Activated CD8-positive, alpha-beta memory T cell treated with anti-CD3 and anti-CD28 coated beads for 36 hours (primary cell): ENCODE measurements around the gene CCR5AS.
"Not testable (repeated sequence)": the region's sequence is repeated elsewhere in the genome, so short reads cannot be mapped to it uniquely, and the experiment has no call there.

ENCODE experiments used
- CTCF ChIA-PET: fragments of 350-600 bp; sonication (Branson Sonifier 250); formaldehyde crosslinking; loops from one replicate; lab custom pipeline; 2021; ENCODE audit warnings: antibody characterized with exemption; lab: Charles Lee
- POLR2A ChIA-PET: fragments of 350-600 bp; sonication (Branson Sonifier 250); formaldehyde crosslinking; loops from one replicate; lab custom pipeline; 2021; ENCODE audit warnings: antibody characterized with exemption; lab: Charles Lee

CCR5AS gene

DNA sequence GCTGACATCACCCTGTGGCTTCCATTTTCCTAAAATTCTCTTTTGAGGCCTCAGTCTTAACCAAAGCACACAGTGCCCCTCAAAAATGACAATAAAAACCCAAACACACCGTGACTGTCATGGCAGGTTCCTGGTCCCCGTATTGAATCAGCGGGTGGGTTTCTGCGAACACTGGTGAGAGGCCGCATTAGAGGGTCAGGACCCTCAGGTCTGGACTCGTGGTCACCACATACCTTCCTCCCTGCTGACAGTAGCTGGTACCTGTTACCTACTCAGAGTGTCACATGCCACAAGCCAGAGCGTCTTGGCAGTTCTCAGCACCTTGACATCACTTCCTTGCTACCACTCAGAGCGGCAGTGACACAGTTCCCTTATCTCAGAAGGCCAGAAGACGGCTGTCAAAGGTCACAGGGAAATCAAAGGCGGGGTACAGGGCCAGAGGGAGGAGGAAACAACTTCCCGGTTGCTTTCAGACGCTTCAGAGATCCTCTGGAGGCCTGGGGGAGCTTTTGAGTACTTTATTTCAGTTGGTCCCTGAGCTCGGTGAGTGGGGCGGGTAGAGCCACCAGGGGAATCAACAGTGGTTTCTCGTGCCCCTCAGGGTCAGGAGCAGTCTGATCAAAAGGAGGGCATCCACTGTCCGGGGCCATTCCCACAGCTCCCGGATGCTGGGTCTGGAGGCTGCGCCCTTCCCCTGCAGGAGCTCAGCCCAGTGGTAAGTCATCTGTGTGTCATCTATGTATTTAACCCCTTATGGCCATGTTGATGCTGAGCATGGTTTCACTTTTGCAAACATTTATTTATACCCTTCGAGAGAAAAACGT lies at the start of gene CCR5AS, which contains the start of gene CCRL2:
Gene CCR5AS (minus strand): TSS at position 279 of the 824 bp plus-strand sequence.
Gene CCRL2 (plus strand): TSS at position 472 of the 824 bp plus-strand sequence. CDS start 821 bp downstream, outside the sequence.
- ChIA-PET POLR2A (interaction anchor here (0.6 kb wide), 1 partner anchor 1431 kb away, joined by 3 read pairs; the partner anchor contains the start of gene ZDHHC3), CTCF (interaction anchor here (0.6 to 1.8 kb wide), 4 partner anchors 29 to 411 kb away, joined by 3 to 6 read pairs (median 4); no protein-coding TSS in a partner anchor)

DNA sequence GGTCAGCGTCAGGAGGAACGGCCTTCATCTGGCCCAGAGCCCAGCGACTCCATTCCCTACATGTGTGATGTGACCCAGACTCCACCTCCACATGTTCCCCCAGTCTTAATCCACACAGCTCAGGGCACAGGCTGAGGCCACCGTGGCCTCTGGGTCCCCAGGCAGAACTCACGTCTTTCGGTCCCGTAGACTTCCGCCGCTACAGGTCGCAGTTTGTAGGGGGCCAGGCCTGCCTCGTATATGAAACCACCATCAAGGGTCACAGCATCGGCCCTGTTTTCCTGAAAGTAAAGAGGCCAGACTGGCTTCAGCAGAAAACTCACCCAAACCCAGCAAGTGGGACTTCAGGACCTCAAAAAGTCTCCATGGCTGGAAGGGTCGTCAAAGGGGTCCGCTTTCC lies 49.3 kb upstream of the CCR5AS start:
- ChIA-PET POLR2A (no interaction called here), CTCF (no interaction called here)

DNA sequence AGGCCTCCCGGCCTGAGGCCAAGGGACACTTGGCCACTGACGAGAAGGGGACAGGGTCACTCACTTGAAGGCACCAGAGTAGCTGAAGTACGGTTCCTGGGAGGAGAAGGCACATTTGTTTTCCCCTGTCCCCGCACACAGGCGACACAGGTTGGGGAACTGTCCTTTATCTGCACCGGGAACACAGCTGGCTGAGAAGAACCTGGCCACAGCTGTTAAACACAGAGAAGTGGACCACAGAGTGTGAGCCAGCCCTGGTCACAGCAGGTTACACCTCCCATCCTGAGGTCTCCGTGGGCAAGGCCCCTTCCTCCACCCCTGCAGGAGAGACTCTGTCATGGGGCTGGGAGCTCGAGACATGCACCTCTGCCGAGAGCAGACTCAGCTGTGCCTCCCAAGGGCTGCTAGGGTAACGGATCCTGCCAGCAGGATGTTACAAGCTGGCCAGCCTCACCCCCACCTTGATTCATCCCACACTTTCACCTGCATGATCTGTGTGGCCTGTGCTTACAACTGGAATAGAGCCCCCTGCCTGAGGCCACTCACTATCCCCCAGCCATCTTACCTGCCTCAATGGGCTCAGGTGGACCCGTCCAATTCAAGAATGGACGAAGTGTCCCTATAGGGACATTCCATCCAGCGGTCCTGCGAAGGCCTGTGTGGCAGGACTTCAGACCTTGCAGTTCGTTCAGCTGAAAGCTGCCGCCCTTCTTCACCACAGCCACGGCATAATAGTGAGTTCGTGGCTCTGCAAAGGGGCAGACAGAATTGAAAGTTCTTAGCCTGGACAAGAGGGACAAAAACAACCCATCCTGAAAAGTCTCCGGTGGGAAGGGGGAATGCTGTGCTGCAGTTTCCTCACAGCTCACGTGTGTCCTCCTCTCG lies 48.6 kb upstream of the CCR5AS start:
- ChIA-PET POLR2A (no interaction called here), CTCF (no interaction called here)

GRCh38 chr3:46454606-46455005 lies 47.7 kb upstream of the CCR5AS start:
- POLR2A ChIA-PET = no interaction called here
- CTCF ChIA-PET = no interaction called here

GRCh38 chr3:46454209-46454595 lies 47.3 kb upstream of the CCR5AS start:
- ChIA-PET CTCF (interaction anchor here (2.2 kb wide), 1 partner anchor 35 kb away, joined by 6 read pairs; no protein-coding TSS in a partner anchor), POLR2A (no interaction called here)

GRCh38 chr3:46453526-46454208 lies 46.8 kb upstream of the CCR5AS start:
- POLR2A ChIA-PET = no interaction called here
- CTCF ChIA-PET = interaction anchor here (2.2 kb wide), 1 partner anchor 35 kb away, joined by 6 read pairs; no protein-coding TSS in a partner anchor

GRCh38 chr3:46449755-46450552 lies 43.1 kb upstream of the CCR5AS start:
- POLR2A ChIA-PET = interaction anchor here (0.6 kb wide), 1 partner anchor 52 kb away, joined by 10 read pairs; no protein-coding TSS in a partner anchor
- CTCF ChIA-PET = no interaction called here

- ChIA-PET CTCF (interaction anchor here (0.9 kb wide), 1 partner anchor 14 kb away, joined by 3 read pairs; no protein-coding TSS in a partner anchor), POLR2A (no interaction called here)
Observed at GRCh38 chr3:46448721-46449120, 41.9 kb upstream of the CCR5AS start.

GRCh38 chr3:46447228-46447985 lies 40.5 kb upstream of the CCR5AS start:
- POLR2A ChIA-PET = no interaction called here
- CTCF ChIA-PET = no interaction called here

GRCh38 chr3:46442576-46443530 lies 36.0 kb upstream of the CCR5AS start:
- ChIA-PET POLR2A (no interaction called here), CTCF (no interaction called here)

DNA sequence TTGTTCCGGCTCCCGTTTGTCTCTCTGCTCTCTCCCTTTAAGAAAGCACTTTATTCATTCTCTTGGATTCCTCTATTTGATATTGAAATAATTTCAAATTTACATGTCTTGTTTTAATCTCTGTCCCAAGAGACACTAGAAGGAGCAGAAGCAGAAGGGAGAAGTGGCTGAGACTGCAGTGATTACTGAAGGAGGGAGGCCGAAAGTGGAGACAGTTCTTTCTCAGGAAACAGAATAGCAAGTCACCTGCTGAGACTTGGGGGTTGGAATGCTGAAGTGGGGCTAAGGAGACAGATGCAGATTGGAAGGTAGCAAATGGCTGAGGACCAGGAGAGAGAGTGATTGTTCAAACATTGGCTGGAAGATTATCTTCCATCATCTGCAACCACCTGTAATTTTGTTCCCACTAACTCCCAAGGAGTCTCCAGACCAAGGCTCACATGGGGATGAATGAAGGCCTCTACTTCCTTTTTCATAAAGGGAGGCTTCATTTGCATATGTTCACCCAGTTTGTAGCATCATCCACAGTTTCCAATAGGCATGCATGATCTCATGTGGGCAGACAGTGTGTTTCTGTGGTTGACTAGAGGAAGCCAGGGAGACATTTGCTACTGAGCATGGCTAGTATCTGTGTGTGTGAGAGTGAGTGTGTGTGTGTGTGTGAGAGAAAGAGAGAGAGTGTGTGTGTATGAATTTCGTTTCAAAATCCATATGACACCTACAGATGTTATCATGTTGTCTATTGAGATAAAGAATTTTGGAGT lies 33.8 kb upstream of the CCR5AS start:
- ChIA-PET CTCF (no interaction called here), POLR2A (no interaction called here)

DNA sequence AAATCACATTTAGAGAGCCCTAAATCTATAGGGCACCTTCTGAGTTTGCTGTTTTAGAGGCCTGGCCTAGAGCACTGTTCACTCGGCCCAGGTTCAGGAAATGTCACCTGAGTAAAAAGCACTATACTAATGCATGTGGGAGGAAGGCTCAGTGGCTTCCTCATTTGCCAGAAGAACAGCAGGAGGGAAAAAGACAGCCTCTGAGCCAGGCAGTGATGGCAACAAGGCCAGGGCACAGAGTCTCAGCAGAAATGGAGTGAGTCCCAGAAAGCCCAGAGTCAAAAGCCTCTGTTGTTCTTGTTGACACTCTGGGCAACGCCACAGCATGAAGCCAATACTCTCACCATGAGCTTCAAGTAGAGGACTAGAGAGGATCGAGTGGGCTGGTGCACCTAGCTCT lies 32.0 kb upstream of the CCR5AS start:
- POLR2A ChIA-PET = no interaction called here
- CTCF ChIA-PET = interaction anchor here (0.6 kb wide), 1 partner anchor 429 kb away, joined by 3 read pairs; no protein-coding TSS in a partner anchor

DNA sequence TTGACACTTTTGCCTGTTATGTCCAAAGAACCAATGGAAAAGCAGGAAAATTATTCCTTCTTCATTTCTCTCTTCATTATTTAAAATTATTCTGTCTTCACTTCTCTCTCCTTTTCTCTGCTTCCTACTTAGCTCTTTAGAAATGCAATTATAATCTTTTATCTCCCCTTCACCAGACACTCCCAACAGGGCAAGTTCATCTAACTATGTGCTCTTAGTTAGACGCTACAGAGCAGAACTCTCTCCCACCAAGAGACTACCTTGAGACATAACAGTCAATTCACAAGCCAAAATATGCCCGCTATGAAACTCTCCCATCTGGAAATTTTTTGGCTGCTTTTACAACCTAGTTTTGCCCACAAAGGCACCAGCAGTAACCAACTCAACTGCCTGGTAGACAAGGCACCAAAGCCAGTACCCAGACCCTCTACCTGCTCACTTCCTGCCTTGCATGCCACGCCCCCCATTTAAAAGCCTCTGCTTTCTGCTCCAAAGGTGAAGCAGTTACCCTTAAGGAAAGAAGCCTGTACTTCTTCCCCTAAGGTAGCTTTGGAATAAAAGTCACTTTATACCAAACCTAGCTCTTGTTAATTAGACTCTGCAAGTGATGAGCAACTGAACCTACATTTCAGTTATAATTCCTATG lies 28.3 kb upstream of the CCR5AS start:
- CTCF ChIA-PET = no interaction called here
- POLR2A ChIA-PET = no interaction called here

GRCh38 chr3:46433841-46434240 lies 27.0 kb upstream of the CCR5AS start:
- CTCF ChIA-PET = no interaction called here
- POLR2A ChIA-PET = no interaction called here

- POLR2A ChIA-PET, CTCF ChIA-PET: not testable (repeated sequence)
Observed at GRCh38 chr3:46433118-46433517, 26.3 kb upstream of the CCR5AS start.

GRCh38 chr3:46431905-46432304 lies 25.0 kb upstream of the CCR5AS start:
- CTCF ChIA-PET, POLR2A ChIA-PET: not testable (repeated sequence)
